Stomach (tissue), 9 donors: ENCODE data around the gene MON1A. TPM values are rescaled to one million over a fixed set of nuclear protein-coding genes. Genes with fewer than 3 reads are reported as not detected.

Experiments
- DNase-seq, 2 donors: peaks; one replicate each; pipeline versions ENCODE4 v3.0.0 to v3.0.0-alpha.2; 2013 to 2019
- H3K27ac ChIP-seq, 5 donors: fragments of 200-600 bp in 4 of 5; sonication (generic) in 4 of 5; one replicate each; pipeline ENCODE4 v1.5.1; 2013 to 2019; ENCODE audit warnings: mild to moderate bottlenecking in 1 of 5, moderate library complexity in 1 of 5
- H3K27me3 ChIP-seq, 3 donors: fragments of 200-600 bp; sonication (generic); one replicate each; pipeline ENCODE4 v1.5.1; 2017 to 2019; ENCODE audit warnings: mixed run types in 1 of 3
- H3K36me3 ChIP-seq, 4 donors: fragments of 200-600 bp; sonication (generic); 1 replicate in 3 of 4; 2 replicates in 1 of 4; pipeline ENCODE4 v1.5.1; 2016 to 2019
- H3K4me1 ChIP-seq, 4 donors: fragments of 200-600 bp; sonication (generic); one replicate each; pipeline ENCODE4 v1.5.1; 2016 to 2019
- H3K4me3 ChIP-seq, 4 donors: fragments of 200-600 bp; sonication (generic) in 3 of 4; one replicate each; pipeline ENCODE4 v1.5.1; 2016 to 2019; ENCODE audit warnings: mild to moderate bottlenecking in 1 of 4
- H3K9me3 ChIP-seq, 4 donors: fragments of 200-600 bp; sonication (generic); one replicate each; pipeline ENCODE4 v1.5.1; 2016 to 2019
- CTCF ChIP-seq, 7 experiments: fragments of 450-650 bp in 4 of 7; fragments of 200-600 bp in 3 of 7; sonication (generic) in 3 of 7; IDR thresholded peaks; one replicate each; pipeline ENCODE4 v1.5.1; 2016 to 2019; ENCODE audit warnings: antibody characterized with exemption in 7 of 7, control low read depth in 2 of 7, mild to moderate bottlenecking in 1 of 7
- EP300 ChIP-seq: sonication (generic); formaldehyde crosslinking; IDR thresholded peaks from one replicate; pipeline ENCODE4 v1.6.1; 2017; ENCODE audit warnings: antibody characterized with exemption
- POLR2A ChIP-seq, 4 donors: fragments of 450-650 bp; IDR thresholded peaks; one replicate each; pipeline ENCODE4 v1.6.1; 2016; ENCODE audit warnings: antibody characterized with exemption in 4 of 4, control low read depth in 2 of 4, mild to moderate bottlenecking in 1 of 4, moderate library complexity in 1 of 4
- POLR2AphosphoS5 ChIP-seq, 3 donors: sonication (generic); formaldehyde crosslinking; IDR thresholded peaks; one replicate each; pipeline ENCODE4 v1.6.1; 2016; ENCODE audit warnings: antibody characterized with exemption in 3 of 3
- WGBS, 5 donors: extraction: QIAGEN DNeasy Blood & Tissue Kit in 3 of 5; methylation state at CpG; one replicate each; pipeline versions ENCODE4 v1.1.5 to v1.1.7; 2013 to 2018; 5-methylcytosine and 5-hydroxymethylcytosine counted together
- intact Hi-C: fragments of 100-400 bp; cut with DNase I; formaldehyde crosslinking; loops from one replicate; pipeline ENCODE4 v1.15.1; 2023; ENCODE audit warnings: low total_unique reads
- polyA plus RNA-seq, 3 donors: library from polyadenylated mRNA; stranded (reverse); fragments of 200-250 nt; gene quantifications; one replicate each; pipeline ENCODE4 v1.2.3, GENCODE V29; 2013
- total RNA-seq, 5 donors: library from RNA; depleted of rRNA; stranded (reverse); fragments of >200 nt; gene quantifications; one replicate each; pipeline versions ENCODE4 v1.1.0 to v1.2.3, GENCODE V29; 2014 to 2016
- donor health status: healthy with polysubstance abuse.
- donor health status: Bipolar disorder and iron deficiency.
- donor health status: healthy.

The MON1A gene
- total and polyA plus RNA-seq, 8 donors: 3.9 to 33.8 (median 9.3) TPM

GRCh38 chr3:49882166-49882565 lies 47.4 kb downstream of the MON1A start:
- Histone ChIP-seq H3K9me3 (no peaks in the 10 kb centered on the region), H3K36me3 (peaks cover 0 to 8% (median 6%) of the 10 kb centered on the region in 4 donors), H3K4me1 (peaks cover 10 to 24% (median 20%) of the 10 kb centered on the region in 4 donors), H3K27me3 (no peaks in the 10 kb centered on the region), H3K27ac (peak overlapping the region in 1 of 5 donors; percentile 31), H3K4me3 (no peak overlapping the region)
- intact Hi-C loops: no loop called here
- 5 to 30% (median 27%) methylated on average over 6 of the region's 6 CpGs for WGBS, 5 donors
- DNase-seq: peak in 1 of 2 donors; percentile 67
- TF ChIP-seq POLR2AphosphoS5 (IDR thresholded peaks at IDR 0.05) (no peak), EP300 (no peak), CTCF (IDR thresholded peaks at IDR 0.05) (no peak)

- TF ChIP-seq POLR2AphosphoS5 (IDR thresholded peaks at IDR 0.05) (no peak), EP300 (no peak), POLR2A (IDR thresholded peaks at IDR 0.05) (no peak), CTCF (IDR thresholded peaks at IDR 0.05) (no peak)
- no peak overlapping the region for H3K27ac ChIP-seq
- no peaks in the 10 kb centered on the region for H3K9me3 ChIP-seq
- peak in 1 of 2 donors; percentile 30 for DNase-seq
- no peaks in the 10 kb centered on the region for H3K27me3 ChIP-seq
- intact Hi-C loops: no loop called here
- H3K4me1 ChIP-seq: peaks cover 10 to 24% (median 20%) of the 10 kb centered on the region in 4 donors
- 14 to 41% (median 26%) methylated on average over 6 of the region's 6 CpGs for WGBS, 5 donors
- H3K36me3 ChIP-seq: no peaks in the 10 kb centered on the region
- H3K4me3 ChIP-seq: no peak overlapping the region
These were observed 48.9 kb downstream of the MON1A start for GRCh38 chr3:49880581-49881315.

GRCh38 chr3:49879721-49880120 lies 49.9 kb downstream of the MON1A start:
- Histone ChIP-seq H3K9me3 (no peaks in the 10 kb centered on the region), H3K27ac (no peak overlapping the region), H3K4me1 (peaks cover 10 to 24% (median 20%) of the 10 kb centered on the region in 4 donors), H3K27me3 (no peaks in the 10 kb centered on the region), H3K36me3 (no peaks in the 10 kb centered on the region), H3K4me3 (no peak overlapping the region)
- no peak for DNase-seq
- TF ChIP-seq CTCF (IDR thresholded peaks at IDR 0.05): no peak
- no peak for TF ChIP-seq POLR2AphosphoS5 (IDR thresholded peaks at IDR 0.05)
- no peak for TF ChIP-seq POLR2A (IDR thresholded peaks at IDR 0.05)
- no peak for TF ChIP-seq EP300
- 37 to 49% (median 45%) methylated on average over 2 of the region's 2 CpGs for WGBS, 5 donors
- intact Hi-C loops: no loop called here

GRCh38 chr3:49878686-49879085 lies 50.9 kb downstream of the MON1A start:
- intact Hi-C loops: no loop called here
- H3K9me3 ChIP-seq: no peaks in the 10 kb centered on the region
- peaks cover 10 to 24% (median 20%) of the 10 kb centered on the region in 4 donors for H3K4me1 ChIP-seq
- no peaks in the 10 kb centered on the region for H3K27me3 ChIP-seq
- no peak for DNase-seq
- H3K4me3 ChIP-seq: no peak overlapping the region
- H3K36me3 ChIP-seq: no peaks in the 10 kb centered on the region
- no peak for TF ChIP-seq EP300
- no peak for TF ChIP-seq POLR2AphosphoS5 (IDR thresholded peaks at IDR 0.05)
- TF ChIP-seq POLR2A (IDR thresholded peaks at IDR 0.05): no peak
- no peak for TF ChIP-seq CTCF (IDR thresholded peaks at IDR 0.05)
- H3K27ac ChIP-seq: no peak overlapping the region
